Activated CD8-positive, alpha-beta memory T cell treated with anti-CD3 and anti-CD28 coated beads, Interleukin-2, amount 50 U/mL, for 1 hour (primary cell): Measurements from ENCODE around the gene C3orf22.

Experiments
- DNase-seq: peaks from one replicate; pipeline ENCODE4 v3.0.0-alpha.2; 2020; ENCODE audit errors: extremely low read depth

Gene C3orf22

DNA sequence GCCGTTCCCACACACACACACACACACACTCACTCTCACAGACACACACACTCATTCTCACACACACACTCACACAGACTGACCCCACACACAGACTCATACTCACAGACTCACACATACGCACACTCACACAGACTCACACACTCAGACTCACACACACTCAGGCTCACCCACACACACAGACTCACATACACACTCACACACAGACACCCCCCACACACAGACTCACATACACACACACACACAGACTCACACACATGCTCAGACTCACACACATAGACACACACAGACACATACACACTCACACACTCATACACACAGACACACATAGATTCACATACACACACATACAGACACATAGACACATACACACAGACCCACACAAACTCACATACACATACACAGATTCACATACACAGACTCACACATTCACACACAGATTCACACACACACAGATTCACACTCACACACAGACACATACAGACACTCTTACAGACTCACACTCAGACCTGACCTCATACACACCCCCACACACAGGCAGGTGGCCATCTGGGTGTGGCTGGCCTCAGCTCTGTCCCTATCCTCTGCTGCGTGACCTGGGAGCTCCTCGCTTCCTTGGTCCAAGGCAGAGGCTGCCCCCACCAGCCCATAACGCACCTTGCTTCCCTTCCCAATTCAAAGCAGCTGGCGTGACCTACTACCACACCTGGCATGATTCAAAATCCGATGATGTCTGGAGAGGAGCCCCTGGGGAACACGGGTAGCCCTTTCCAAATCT lies 1.9 kb downstream of the C3orf22 start:
- no peak for DNase-seq

DNA sequence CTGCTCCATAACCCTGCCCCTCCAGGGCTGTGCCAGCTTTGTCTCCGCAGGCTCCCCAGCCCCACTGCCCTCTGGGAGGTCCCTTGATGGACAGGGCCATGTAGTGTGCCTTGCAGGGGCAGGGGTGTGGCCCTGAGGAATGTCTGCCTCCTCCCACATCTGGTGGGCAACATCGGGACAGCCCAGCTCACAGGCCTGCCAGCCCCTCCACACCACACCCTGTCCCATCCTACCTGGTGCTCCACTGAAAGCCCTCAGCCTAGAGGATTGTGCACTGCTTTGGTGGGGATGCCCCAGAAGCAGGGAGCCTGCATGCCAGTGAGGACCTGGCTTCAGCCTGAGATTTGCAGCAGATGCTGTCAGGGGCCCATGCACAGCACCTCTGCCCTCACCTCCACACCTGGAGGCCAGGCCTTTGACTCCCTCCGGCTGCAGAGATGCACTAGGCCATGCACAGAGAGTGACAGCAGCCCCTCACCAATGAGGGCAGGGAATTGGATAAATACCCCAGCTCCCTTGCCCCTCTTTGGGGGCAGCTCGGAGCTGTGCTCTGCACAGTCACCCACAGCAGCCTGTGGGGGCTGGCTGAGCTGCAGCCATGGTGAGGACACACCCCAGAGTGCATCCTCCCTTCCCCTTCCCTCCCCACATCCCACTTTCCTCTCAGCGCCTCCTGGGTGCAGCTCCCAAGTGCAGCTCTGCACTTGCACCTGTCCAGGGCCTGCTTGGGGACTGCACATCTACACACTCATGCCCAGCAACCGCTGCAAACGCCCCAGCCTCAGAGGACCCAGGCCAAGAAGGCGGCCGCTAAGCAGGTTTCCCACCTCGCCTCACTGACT lies 2.7 kb downstream of the C3orf22 start:
- no peak for DNase-seq

DNA sequence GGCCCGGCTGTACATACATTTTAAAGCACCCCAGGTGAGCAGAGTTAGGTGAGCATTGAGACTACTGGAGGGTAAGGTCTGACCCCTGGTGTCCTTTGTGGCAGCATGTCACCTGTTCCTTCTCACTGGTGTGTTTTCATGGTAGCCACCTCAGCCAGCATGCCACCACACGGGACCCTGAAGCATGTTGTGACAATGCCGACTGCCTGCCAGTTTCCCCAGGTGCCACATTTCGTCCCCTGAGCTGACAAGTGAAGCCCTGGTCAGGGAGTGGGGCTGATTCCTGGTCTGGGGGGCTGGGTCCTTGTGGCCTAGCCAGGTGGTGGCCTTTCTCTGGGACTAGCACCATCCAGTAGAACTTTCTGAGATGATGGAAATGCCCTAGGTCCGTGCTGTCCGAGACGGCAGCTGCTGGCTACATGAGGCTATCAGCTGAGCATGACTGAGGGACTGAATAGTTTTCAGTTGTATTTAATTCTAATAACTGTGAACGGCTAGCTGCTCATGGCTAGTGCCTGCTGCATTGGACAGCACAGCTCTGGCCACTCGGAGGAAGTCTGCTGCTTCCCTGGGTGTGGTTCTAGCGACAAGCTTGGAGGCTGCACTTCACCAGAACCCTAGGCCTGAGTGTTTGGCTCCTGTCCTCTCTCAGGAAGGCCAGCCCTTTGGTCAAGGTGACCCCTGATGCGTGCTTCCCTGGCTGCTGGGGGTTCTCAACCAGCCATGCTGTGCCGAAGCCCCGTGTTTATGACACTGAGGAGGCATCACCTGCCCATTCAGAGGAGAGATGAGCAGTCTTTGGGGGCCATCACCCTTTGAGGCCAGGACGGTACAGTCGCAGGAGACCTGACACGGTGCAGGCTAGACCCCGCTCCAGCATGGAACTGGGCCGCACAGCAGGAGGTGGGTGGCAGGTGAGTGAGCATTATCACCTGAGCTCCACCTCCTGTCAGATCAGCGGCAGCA lies 3.9 kb downstream of the C3orf22 start:
- no peak for DNase-seq

DNA sequence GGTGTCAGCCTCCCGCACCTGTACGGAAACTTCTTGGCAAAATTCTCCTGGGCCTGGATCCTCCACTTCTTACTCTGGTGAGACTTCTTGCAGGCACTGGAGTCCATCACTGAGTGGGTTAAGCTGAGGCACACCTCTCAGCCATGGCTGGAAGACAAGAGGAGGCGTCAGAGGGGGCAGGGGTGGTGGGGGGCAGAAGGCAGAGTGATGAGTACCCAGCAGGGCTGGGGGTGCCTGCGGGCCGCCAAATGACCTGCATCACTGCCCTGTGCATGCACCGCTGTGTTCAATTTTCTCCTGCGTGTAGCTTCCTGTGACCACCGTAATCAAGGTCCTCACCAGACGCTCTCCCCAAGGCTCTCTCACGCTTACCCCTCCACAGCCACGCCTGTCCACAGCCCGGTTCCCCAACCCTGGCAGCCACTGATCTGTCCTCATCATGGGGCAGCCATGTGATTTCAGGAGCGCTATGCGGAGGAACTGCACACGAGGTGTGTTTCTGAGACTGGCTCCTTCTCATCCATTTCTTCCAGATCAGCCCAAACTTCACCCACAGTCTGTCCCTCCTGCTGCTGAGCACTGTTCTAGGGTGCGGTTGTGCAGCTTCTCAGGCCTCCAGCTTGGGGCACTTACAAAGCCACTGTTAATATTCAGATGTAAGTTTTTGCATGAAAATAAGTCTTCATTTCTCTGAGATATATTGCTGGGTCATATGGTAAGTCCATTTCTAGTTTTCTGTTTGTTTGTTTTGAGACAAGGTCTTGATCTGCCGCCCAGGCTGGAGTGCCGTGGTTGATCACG lies 5.2 kb downstream of the C3orf22 start:
- DNase-seq: no peak

DNA sequence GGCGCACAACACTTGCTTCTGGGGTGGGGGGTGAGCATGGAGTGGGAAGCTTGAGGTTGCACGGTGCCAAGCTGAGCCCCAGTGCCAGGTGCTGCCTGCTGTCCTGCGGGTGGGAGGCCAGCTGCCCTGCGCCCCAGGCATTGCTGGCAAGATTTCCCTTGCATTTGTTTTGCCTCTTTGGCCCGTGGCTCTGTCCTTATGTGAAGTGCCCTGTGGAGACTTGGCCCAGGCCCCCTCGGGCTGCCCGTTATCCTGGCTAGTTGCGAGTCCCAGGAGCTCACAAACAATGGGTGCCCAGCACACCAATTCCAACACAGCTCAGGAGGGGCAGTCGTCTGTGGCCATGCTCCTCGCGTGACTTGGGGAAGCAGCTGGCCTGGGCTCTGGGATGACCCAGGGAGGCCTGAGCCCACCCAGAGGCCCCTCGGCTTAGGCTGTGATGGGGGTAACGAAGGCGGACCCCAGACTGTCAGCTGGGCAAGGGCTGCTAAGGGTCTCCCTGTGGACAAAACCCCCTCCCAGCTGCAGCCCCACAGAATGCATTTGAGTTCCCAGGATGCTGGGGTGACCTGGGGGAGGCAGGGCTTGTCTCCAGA lies 5.9 kb downstream of the C3orf22 start:
- DNase-seq: no peak

DNA sequence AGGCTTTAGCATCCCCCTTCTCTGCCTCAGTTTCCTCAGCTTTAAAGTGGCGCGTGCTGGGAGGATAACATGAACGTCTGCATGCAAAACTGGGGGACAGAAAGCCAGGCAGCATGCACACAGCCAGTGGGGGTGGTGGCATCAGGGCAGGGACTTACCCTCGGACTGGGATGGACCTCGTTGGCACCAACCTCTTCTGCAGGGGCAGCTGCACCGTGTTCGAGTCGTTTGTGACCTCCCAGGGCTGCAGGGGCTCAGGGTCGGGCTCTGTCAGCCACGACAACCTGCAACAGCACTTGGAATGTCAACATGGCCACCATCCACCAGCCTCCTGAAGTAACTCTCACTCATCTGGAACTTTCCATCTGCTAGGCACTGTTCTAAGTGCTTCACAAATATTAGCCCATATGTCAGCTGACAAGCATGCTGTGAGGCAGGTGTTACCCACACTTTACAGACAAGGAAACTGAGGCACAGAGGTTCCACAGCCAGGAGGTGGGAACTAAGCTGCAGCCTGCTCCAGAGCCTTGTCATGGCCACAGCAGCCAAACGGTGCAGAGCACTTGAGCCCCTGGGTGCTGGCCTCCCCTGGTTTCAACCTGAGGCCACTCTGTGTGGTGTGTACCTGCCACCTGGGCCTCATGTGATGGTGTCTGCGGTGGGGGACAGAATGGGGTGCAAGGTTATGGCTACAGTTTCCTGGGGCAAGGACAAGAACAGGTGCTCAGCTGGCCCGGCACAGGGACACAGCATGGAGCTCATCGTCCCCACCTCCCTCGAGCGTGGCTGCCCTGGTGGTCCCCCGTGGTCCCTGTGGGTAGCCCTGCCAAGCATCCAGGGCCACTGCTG lies 6.7 kb downstream of the C3orf22 start:
- DNase-seq: no peak

DNA sequence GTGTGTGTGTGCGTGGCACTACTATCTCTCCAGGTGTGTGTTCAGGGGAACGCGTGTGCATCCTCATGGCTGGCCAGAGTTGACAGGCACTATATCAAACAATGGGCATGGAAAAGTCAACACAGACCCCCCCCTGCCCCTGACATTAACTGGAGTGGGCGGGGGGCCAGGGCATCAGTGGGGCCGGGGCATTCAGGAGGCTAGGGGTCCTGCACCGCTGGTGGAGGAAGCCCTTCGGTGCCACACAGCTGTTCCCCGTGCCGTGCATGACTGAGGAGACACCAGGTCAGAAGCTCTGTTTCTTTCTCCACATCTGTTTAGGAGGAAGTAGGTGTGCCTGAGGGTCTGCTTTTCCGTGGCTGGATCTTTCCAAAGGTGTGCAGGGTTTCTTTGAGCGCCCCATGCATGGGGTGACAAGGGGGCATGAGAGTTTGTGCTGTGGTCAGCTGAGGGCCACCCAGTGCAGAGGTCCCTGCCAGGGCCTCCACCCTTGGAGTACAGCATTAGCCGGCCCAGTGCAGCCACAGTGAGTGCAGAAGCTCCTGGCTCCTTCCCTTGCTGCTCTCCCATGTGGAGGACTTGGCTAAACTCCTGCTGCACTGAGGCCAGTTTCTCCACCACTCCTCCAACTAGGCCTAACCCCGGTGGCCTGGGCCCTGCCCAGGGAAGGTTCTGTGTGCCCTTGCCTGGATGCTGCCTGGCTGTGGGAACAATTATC lies 7.5 kb downstream of the C3orf22 start:
- DNase-seq: no peak

DNA sequence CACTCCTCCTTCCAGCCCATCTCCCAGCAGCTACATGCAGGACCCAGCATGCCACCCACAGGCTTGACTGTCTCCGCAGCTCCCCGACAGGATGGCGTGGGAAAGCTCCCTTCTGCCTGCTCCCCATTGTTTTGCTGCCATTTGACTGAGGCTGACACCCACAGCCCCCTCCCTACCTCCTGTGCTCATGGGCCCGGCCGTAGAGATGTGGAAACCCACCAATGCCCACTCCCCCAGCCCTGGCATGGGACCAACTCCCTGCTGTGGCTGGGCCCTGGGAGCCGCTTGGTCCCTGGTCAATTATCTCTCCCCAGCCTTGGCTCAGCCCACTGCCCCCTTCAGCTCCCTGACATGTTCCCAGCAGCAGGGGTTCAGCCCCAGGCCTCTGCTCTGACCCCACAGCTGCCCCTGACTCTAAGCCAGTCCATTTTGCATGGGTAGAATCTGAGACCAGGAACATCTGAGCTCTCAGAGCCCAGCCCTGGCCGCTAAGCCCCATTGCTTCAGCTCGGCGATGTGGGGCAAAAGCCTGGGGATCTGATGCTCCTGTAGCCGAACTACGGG lies 8.2 kb downstream of the C3orf22 start:
- DNase-seq: no peak

DNA sequence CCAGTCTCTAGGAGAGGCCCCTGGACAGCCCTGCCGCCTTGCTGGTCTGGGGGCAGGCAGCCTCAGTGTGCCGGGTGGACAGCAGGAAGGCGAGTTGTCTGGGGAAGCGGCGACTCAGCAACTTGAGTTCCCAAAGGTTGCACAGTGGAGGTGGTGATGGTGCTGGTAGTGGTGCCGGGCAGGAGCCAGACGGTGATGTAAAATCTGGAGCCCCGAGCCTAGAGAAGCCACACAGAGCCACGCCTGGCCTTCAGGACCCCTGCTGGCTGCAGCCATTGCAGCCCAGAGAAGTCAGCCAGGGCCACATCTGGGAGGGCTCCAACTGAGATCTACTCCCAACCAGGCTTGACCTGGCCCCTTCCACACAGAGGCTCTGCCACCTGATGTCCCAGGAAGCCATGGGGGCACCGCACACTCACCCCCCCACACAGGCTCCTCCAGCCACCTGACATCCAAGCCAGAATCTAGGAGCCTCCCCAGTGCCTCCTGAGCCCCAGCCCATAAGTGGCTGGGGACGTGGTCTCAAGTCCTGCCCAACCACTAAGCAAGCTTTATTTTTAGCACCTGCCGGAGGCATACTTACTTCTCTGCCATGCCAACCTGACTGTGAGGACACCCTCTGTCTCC lies 8.8 kb downstream of the C3orf22 start:
- no peak for DNase-seq

DNA sequence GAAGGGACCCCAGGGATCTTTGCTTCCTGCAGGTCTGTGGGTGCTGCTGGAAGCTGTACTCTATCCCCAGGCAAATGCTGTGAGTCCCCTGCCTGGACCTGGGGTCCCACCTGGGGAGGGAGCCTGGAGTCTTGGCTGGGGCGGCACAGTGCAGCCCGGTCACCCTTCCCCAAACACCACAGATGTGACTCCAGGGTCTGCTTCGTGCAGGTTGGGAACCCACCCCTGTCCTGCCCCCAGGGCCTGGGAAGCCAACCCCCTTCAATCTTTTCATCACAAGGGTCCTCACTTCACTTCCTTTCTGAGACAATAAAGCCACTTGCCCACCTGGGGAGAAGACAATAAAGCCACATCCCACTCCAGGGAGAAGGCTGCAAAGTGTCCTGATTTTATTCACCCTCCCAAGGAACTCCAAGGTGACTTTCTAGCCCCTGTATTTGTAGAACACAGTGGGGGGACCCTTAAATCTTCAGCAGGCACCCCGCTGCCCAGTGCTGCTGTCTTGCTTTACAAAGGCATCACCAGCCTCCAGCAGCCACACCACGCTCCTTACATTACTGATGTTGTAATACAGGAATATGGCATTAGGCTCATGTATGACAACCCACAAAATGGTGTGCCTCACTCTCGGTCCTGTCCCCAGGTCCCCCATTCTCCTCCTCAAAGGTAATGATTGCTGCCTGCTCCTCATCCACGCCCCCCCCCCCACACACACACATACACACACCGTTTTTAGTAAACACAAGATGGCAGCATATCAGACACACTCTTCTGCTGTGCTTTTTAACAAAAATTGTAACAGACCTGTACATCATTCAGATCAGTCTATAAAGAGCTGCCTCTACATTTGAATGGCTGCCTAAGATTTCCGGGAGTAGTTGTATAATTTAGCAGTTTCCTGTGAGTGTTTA lies 9.9 kb downstream of the C3orf22 start:
- DNase-seq: no peak

DNA sequence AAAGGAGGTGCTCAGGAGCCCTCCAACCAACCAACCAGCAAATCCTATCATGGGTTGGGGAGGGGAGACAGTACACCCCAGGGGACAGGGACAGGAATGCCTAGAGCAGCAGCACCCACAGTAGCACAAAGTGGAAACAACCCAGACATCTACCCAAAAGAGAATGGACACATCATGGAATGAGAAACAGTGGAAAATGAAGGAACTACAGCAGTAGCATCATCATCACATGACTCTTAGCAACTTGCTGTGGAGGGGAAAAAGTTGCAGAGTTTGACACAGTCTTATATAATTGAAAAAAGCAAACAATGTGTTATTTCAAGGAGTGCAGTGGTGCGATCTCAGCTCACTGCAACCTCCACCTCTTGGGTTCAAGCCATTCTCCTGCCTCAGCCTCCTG lies 11.0 kb downstream of the C3orf22 start:
- no peak for DNase-seq

DNA sequence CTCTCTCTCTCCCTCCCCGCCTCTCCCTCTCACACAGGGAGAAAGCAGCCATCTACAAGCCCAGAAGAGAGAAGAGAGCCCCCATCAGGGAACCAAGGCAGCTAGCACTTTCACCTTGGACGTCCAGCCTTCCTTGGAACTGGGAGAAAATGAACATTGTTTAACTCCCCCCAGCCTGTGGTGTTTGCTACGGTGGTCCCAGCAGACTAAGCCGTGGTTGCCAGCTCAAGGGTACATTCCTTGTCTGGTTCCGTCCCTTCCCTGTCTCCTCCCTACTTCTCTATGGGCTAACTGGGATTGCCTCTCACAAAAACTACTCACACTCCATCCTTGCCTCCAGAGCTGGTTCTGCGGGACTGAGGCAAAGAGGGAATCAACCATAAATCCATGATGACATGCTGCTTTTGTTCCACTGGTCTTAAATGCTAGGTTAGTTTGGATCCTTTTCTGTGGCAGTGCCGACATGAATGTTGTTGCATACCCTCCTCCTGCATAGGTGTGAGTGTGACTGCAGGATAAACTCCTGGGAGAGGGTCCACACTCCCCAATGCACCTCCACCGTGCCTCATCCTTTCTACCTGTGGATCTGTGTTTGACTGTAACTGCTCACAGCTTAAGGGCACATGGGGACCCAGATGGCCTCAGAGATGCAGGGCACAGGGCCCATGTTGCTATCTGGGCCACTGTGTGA lies 12.0 kb downstream of the C3orf22 start:
- no peak for DNase-seq

DNA sequence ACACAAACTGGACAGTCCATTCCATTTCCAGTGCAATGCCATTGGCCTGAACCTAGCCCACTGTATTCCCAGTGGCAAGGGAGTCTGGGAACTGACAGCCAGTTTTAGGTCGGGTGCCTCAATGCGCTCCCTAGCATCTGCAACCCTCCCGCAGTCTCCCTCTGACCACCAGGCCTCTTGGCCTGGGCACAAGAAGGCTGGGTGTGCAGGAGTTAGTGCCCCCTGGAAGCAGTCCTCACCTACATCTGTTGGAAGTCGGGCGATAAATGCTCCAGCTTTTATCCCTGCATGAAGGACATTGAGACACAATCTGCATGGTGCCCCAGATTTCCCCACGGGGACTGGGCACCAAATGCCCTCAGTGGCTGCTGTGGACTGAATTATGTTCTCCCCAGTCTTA lies 12.7 kb downstream of the C3orf22 start:
- DNase-seq: no peak

DNA sequence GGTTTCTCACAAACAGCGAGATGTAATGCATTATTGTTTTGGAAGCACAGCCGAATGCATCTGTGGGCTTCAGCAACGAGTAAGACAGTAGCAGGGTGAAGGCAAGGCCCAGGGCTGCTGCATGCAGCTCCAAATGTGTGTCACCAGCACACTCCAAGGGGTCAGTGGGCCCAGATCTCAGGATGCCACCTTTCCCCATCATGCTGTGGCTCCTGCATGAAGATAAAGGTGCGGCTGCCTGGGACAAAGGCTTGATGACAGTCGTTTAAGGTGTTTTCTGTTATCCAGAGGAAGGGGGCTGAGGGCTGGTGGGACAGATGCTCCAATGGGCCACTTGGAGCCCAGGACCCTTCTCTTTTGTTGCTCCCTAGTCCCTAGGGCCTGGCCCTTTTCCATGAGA lies 13.2 kb downstream of the C3orf22 start:
- DNase-seq: no peak

DNA sequence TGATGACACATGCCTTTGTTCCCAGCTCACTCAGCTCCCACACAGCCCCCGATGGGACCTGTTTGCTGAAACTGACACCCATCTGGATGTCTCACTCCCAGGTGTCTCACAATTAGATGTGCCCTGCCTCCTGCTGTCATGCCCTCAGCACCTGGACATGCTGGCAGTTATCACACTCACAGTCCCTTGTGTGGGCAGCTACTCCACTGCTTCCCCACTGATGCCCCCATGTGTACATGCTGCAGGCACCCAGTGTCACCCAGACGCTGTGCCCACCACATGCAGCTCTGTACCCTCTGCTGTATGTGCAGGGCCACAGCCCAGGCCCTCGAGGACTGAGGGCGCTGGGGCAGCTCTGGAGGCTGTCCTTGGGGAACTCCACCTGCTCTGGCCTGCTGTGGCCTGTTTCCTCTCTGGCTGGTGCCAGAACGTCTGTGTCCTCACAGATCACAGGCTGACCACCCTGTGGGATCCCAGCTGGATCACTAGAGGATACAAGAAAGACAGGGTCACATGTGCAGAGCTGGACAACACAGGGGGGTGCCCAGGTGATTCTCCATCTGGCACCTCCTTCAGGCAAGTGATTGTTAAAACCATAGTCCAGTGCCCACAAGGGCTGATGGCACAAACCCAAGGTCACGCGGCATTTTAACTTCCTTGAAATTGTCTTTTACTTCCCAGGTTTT lies 14.0 kb downstream of the C3orf22 start:
- no peak for DNase-seq

DNA sequence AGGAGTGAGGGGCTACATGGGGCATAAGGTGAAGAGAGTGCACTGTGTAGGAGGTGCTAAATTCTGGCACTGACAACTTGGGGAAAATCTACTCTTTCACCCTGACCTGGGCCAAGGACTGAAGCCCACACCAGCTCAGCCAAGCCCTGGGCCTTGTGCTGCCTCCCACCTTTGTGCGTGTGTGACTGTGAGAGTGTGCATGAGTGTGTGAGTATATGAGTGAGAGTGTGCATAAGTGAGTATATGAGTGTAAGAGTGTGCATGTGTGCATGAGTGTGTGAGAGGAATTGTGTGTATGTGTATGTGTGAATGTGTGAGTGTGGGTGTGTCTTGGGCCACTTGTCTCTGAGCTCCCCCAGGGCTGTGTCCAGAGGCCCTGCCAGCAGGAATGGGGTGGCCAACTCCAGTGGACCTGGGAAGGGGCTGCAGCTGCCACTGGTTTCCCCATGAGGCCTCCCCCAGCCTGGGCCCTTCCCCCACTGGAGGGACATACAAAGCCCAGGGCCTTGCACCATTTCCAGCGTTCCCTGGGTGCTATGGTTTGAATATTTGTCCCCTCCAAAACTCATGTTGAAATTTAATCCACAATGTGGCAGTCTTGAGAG lies 15.2 kb downstream of the C3orf22 start:
- no peak for DNase-seq
